Hepatocyte (in vitro differentiated cells): ENCODE measurements around the gene NKAIN2. TPM values are rescaled to one million over a fixed set of nuclear protein-coding genes. Genes with fewer than 3 reads are reported as not detected.

Experiments used
- DNase-seq: peaks from one replicate; pipeline ENCODE4 v3.0.0-alpha.2; 2016; ENCODE audit warnings: low spot score
- H2AFZ ChIP-seq: fragments of 200-600 bp; sonication (generic); 2 replicates; pipeline ENCODE4 v1.6.0; 2016; ENCODE audit warnings: antibody characterized with exemption, mild to moderate bottlenecking
- H3K27ac ChIP-seq: fragments of 200-600 bp; sonication (generic); 2 replicates; pipeline ENCODE4 v1.5.1; 2016; ENCODE audit warnings: mild to moderate bottlenecking
- H3K27me3 ChIP-seq: fragments of 200-600 bp; sonication (generic); 2 replicates; pipeline ENCODE4 v1.6.1; 2016
- H3K36me3 ChIP-seq: fragments of 200-600 bp; sonication (generic); replicated peaks from 2 replicates; pipeline ENCODE4 v1.5.1; 2016; ENCODE audit warnings: low read depth; ENCODE audit not compliant: insufficient read depth
- H3K4me1 ChIP-seq: fragments of 200-600 bp; sonication (generic); 2 replicates; pipeline ENCODE4 v1.5.1; 2016; ENCODE audit warnings: mild to moderate bottlenecking, moderate library complexity; ENCODE audit not compliant: insufficient read depth
- H3K4me2 ChIP-seq: fragments of 200-600 bp; sonication (generic); 2 replicates; pipeline ENCODE4 v1.6.0; 2016
- H3K4me3 ChIP-seq: fragments of 200-600 bp; sonication (generic); 2 replicates; pipeline ENCODE4 v1.5.1; 2016; ENCODE audit warnings: mild to moderate bottlenecking
- H3K79me2 ChIP-seq: fragments of 200-600 bp; sonication (generic); 2 replicates; pipeline ENCODE4 v1.6.0; 2017; ENCODE audit warnings: mild to moderate bottlenecking
- H3K9me2 ChIP-seq: fragments of 200-600 bp; sonication (generic); replicated peaks from 2 replicates; pipeline ENCODE4 v1.6.0; 2017; ENCODE audit warnings: mild to moderate bottlenecking; ENCODE audit not compliant: insufficient read depth
- H3K9me3 ChIP-seq: fragments of 200-600 bp; sonication (generic); 2 replicates; pipeline ENCODE4 v1.5.1; 2016; ENCODE audit warnings: low read depth, mild to moderate bottlenecking
- H4K20me1 ChIP-seq: fragments of 200-600 bp; sonication (generic); 2 replicates; pipeline ENCODE4 v1.6.0; 2016; ENCODE audit warnings: mild to moderate bottlenecking; ENCODE audit not compliant: insufficient read depth, poor library complexity, severe bottlenecking
- EZH2 ChIP-seq: fragments of 200-600 bp; sonication (generic); IDR thresholded peaks from 2 replicates; pipeline ENCODE4 v1.6.1; 2016; ENCODE audit warnings: antibody characterized with exemption, mild to moderate bottlenecking, borderline replicate concordance
- EZH2phosphoT487 ChIP-seq: fragments of 200-600 bp; sonication (generic); IDR thresholded peaks from one replicate; pipeline ENCODE4 v1.6.1; 2018; ENCODE audit warnings: antibody characterized with exemption, mild to moderate bottlenecking, low read depth, moderate library complexity; ENCODE audit not compliant: unreplicated experiment, severe bottlenecking
- whole genome bisulfite sequencing: methylation state at CpG from one replicate; pipeline ENCODE4 v1.1.6; 2016; ENCODE audit warnings: low lambda C conversion rate; ENCODE audit errors: missing lambda C conversion rate; 5-methylcytosine and 5-hydroxymethylcytosine counted together
- polyA plus RNA-seq: library from polyadenylated mRNA; unstranded; fragments of >200 nt; fragmentation: Nextera tagmentation; extraction: Ambion mirVana; gene quantifications from 2 replicates; pipeline ENCODE4 v1.2.1, GENCODE V29; 2016
- total RNA-seq: library from RNA; depleted of rRNA; stranded (reverse); fragments of >200 nt; gene quantifications from 2 replicates; pipeline ENCODE4 v1.2.3, GENCODE V29; 2014
- TF ChIP-seq, protein P1 (sequence below): fragments of 200-600 bp; sonication (generic); IDR thresholded peaks from 2 replicates; pipeline ENCODE4 v1.5.1; 2016; ENCODE audit warnings: antibody characterized with exemption, mild to moderate bottlenecking; ENCODE audit not compliant: poor library complexity

Gene NKAIN2
- total and polyA plus RNA-seq, 2 experiments from 2014 or later, result 0.48 to 2.6 TPM

DNA sequence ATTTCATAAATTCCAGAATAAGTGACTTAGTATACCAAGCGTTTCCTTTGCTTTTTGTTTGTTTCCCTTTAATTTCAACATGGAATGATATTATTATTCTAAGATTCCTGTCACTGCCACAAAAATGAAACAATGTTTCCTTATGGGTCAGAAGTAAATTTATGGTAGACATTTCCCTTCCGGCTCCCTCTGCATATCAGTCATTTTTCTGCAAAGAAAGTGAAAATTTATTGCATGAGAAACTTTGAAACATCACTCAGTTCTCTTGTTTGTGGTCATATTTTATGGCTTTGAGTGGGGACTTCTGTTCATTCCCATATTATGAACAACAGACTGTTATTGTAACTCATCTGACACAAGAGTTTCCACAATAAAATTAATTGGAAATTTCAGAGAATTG lies 97.8 kb downstream of the NKAIN2 start:
- TF ChIP-seq EZH2, result no peak
- TF ChIP-seq, protein P1, sequence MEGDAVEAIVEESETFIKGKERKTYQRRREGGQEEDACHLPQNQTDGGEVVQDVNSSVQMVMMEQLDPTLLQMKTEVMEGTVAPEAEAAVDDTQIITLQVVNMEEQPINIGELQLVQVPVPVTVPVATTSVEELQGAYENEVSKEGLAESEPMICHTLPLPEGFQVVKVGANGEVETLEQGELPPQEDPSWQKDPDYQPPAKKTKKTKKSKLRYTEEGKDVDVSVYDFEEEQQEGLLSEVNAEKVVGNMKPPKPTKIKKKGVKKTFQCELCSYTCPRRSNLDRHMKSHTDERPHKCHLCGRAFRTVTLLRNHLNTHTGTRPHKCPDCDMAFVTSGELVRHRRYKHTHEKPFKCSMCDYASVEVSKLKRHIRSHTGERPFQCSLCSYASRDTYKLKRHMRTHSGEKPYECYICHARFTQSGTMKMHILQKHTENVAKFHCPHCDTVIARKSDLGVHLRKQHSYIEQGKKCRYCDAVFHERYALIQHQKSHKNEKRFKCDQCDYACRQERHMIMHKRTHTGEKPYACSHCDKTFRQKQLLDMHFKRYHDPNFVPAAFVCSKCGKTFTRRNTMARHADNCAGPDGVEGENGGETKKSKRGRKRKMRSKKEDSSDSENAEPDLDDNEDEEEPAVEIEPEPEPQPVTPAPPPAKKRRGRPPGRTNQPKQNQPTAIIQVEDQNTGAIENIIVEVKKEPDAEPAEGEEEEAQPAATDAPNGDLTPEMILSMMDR, result no peak
- no peak for TF ChIP-seq EZH2phosphoT487
- no peaks in the 10 kb centered on the region for H4K20me1 ChIP-seq
- H3K4me2 ChIP-seq, result no peak overlapping the region
- H3K4me1 ChIP-seq, result no peaks in the 10 kb centered on the region
- no peaks in the 10 kb centered on the region for H3K9me2 ChIP-seq
- WGBS, result 86% methylated on average over 2 of the region's 2 CpGs
- H3K27me3 ChIP-seq, result no peaks in the 10 kb centered on the region
- no peak for DNase-seq
- no peak overlapping the region for H3K4me3 ChIP-seq
- H3K27ac ChIP-seq, result no peak overlapping the region
- H3K36me3 ChIP-seq, result no peaks in the 10 kb centered on the region
- H3K79me2 ChIP-seq, result no peaks in the 10 kb centered on the region
- H3K9me3 ChIP-seq, result no peaks in the 10 kb centered on the region
- no peak overlapping the region for H2AFZ ChIP-seq

DNA sequence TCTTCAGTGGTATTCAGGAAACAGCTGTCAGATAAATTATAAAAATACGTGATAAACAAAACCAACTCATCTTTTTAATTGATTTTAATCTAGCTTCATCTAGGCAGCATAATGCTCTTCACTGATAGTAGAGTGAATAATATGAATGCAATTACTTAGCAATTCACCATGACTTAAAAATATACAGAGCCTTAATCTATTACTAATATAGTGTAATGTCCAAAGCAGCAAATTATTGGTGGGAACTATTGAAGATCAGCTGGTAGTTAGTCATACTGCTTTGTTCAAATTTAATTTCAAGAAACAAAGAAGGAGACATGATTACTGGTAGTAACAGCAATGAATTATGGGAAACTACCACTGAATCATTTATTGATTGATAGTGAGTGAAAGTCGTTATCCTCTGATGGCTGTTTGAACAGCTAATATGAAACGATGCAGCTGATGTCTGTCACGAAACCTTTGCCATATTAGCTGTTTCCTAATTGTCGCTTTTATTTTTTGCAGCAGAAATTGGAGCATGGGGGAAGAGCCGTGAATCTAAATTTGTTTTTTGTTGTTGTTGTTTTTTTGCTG lies 99.2 kb downstream of the NKAIN2 start:
- Histone ChIP-seq H3K4me3 (no peak overlapping the region), H3K27ac (no peak overlapping the region), H3K4me2 (no peak overlapping the region), H4K20me1 (no peaks in the 10 kb centered on the region), H3K79me2 (no peaks in the 10 kb centered on the region), H3K4me1 (no peaks in the 10 kb centered on the region), H3K9me3 (no peaks in the 10 kb centered on the region), H3K9me2 (no peaks in the 10 kb centered on the region), H3K27me3 (no peaks in the 10 kb centered on the region), H3K36me3 (no peaks in the 10 kb centered on the region), H2AFZ (no peak overlapping the region)
- TF ChIP-seq, protein P1, result no peak
- TF ChIP-seq EZH2, result no peak
- TF ChIP-seq EZH2phosphoT487, result no peak
- WGBS, result 90% methylated on average over 6 of the region's 6 CpGs
- DNase-seq, result no peak

DNA sequence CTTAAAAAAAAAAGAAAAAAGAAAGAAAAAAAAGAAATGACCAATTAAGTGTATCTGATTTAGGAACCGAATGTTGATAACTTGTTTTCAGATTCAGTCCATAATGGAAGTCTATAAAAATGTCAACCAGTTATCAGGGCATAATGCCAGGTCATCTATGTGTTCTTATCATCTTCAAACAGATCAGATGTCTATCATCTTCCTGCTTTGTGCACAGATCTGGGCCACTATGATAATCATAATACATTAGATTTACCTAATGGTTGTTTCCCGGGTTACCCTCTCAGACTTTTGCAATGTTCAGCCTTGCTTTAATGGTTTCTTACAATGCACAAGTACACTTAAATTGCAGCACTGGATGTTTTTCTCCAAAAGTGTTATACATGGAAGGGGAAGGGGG lies 100.6 kb downstream of the NKAIN2 start:
- H3K36me3 ChIP-seq, result no peaks in the 10 kb centered on the region
- TF ChIP-seq EZH2phosphoT487 (no peak), EZH2 (no peak)
- TF ChIP-seq, protein P1, result no peak
- no peak overlapping the region for H3K4me3 ChIP-seq
- no peaks in the 10 kb centered on the region for H3K27me3 ChIP-seq
- no peak overlapping the region for H2AFZ ChIP-seq
- no peaks in the 10 kb centered on the region for H3K4me1 ChIP-seq
- H3K79me2 ChIP-seq, result no peaks in the 10 kb centered on the region
- DNase-seq, result no peak
- no peak overlapping the region for H3K27ac ChIP-seq
- H3K4me2 ChIP-seq, result no peak overlapping the region
- 80% methylated on average over 2 of the region's 2 CpGs for WGBS
- no peaks in the 10 kb centered on the region for H3K9me2 ChIP-seq
- no peaks in the 10 kb centered on the region for H3K9me3 ChIP-seq
- no peaks in the 10 kb centered on the region for H4K20me1 ChIP-seq

DNA sequence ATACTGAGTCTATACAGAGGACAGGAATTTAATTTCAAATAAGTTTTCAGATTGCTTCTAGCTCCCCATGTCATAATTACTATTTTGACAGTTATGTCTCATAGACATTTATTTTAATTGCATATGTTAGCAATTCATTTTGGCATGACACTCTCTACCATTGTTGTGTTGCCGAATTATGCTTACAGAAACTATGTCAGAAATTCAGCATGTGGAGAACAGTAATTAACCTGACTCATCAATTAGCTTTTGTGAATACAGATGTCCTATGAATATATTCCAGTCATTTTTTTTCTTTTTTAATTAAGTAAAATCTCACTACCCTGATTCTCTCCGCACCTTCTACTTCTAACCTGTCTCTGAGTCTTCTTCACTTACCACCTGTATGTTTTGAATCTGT lies 105.1 kb downstream of the NKAIN2 start:
- DNase-seq, result no peak
- TF ChIP-seq EZH2 (no peak), EZH2phosphoT487 (no peak)
- TF ChIP-seq, protein P1, result no peak
- Histone ChIP-seq H3K36me3 (no peaks in the 10 kb centered on the region), H3K27ac (no peak overlapping the region), H3K4me2 (no peak overlapping the region), H3K27me3 (no peaks in the 10 kb centered on the region), H3K4me3 (no peak overlapping the region), H3K79me2 (no peaks in the 10 kb centered on the region), H3K9me2 (no peaks in the 10 kb centered on the region), H4K20me1 (no peaks in the 10 kb centered on the region), H3K9me3 (no peaks in the 10 kb centered on the region), H2AFZ (no peak overlapping the region), H3K4me1 (no peaks in the 10 kb centered on the region)
- 95% methylated on average over 2 of the region's 2 CpGs for WGBS
